Ovary (tissue), 9 donors: Measurements from ENCODE around the gene ENOX1. TPM values are rescaled to one million over a fixed set of nuclear protein-coding genes. Genes with fewer than 3 reads are reported as not detected.
A peak's percentile ranks its signal among the peaks of the same experiment; 100 is the strongest.

Source experiments
- DNase-seq, 5 donors: peaks; one replicate each; pipeline ENCODE4 v3.0.0-alpha.2; 2019 to 2020
- H3K27ac ChIP-seq, 2 donors: fragments of 200-600 bp; one replicate each; pipeline versions ENCODE4 v1.5.1 to v1.8.0; 2019 to 2022
- H3K27me3 ChIP-seq: fragments of 200-600 bp; one replicate; pipeline ENCODE4 v1.8.0; 2022
- H3K36me3 ChIP-seq: fragments of 200-600 bp; sonication (generic); one replicate; pipeline ENCODE4 v1.5.1; 2019
- H3K4me1 ChIP-seq: one replicate; pipeline ENCODE4 v1.8.1; 2013; ENCODE audit warnings: mild to moderate bottlenecking, moderate library complexity; ENCODE audit not compliant: insufficient read depth
- H3K4me3 ChIP-seq: fragments of 200-600 bp; sonication (generic); one replicate; pipeline ENCODE4 v1.5.1; 2017
- H3K9me3 ChIP-seq, 2 donors: fragments of 200-600 bp in 1 of 2; sonication (generic) in 1 of 2; one replicate each; pipeline versions ENCODE4 v1.5.1 to v1.8.1; 2013 to 2019; ENCODE audit warnings: mild to moderate bottlenecking in 1 of 2, moderate library complexity in 1 of 2
- CTCF ChIP-seq, 3 donors: fragments of 450-650 bp in 2 of 3; fragments of 200-600 bp in 1 of 3; IDR thresholded peaks; one replicate each; pipeline versions ENCODE4 v1.5.1 to v1.8.0; 2016 to 2022; ENCODE audit warnings: antibody characterized with exemption in 3 of 3, mild to moderate bottlenecking in 1 of 3
- EP300 ChIP-seq: sonication (generic); formaldehyde crosslinking; IDR thresholded peaks from one replicate; pipeline ENCODE4 v1.6.1; 2017; ENCODE audit warnings: antibody characterized with exemption
- POLR2A ChIP-seq: fragments of 450-650 bp; IDR thresholded peaks from one replicate; pipeline ENCODE4 v1.6.1; 2017; ENCODE audit warnings: antibody characterized with exemption, mild to moderate bottlenecking, moderate library complexity
- whole genome bisulfite sequencing, 3 donors: extraction: QIAGEN DNeasy Blood & Tissue Kit in 1 of 3; methylation state at CpG; one replicate each; pipeline versions ENCODE4 v1.1.5 to v1.1.7; 2013 to 2017; 5-methylcytosine and 5-hydroxymethylcytosine counted together
- intact Hi-C, 4 donors: fragments of 100-400 bp; cut with DNase I; formaldehyde crosslinking; loops; one replicate each; pipeline versions ENCODE4 v1.11.0 to v1.15.1; 2022 to 2023
- polyA plus RNA-seq, 2 donors: library from polyadenylated mRNA; stranded (reverse); fragments of 200-250 nt in 1 of 2; fragments of 350-450 nt in 1 of 2; fragmentation: Illumina TruSeq in 1 of 2; extraction: RNeasy Lipid Tissue Mini Kit (QIAGEN cat#74804) in 1 of 2; gene quantifications; one replicate each; pipeline ENCODE4 v1.2.3, GENCODE V29; 2013 to 2014
- total RNA-seq, 7 donors: library from RNA; depleted of rRNA in 2 of 7; stranded (reverse); fragments of >200 nt in 2 of 7; fragmentation: NEBNext Ultra II Directional in 3 of 7; extraction: Animal tissue kit (Norgen Biotek cat#: 25700) in 3 of 7; gene quantifications; one replicate each; pipeline versions ENCODE4 v1.1.0 to v1.2.4, GENCODE V29; 2016 to 2023
- donor health status: DM: no; HTN: no; CAD: no; lungs with moderate emphysema.
- donor health status: DM: no; HTN: no; CAD: no.
- donor health status: Bipolar disorder and iron deficiency.
- donor health status: DM: yes; HTN: yes; CAD: no.
- donor health status: DM: no; HTN: no; CAD: no.
- donor health status: DM: yes; HTN: yes; CAD: no.

ENOX1 gene
- total and polyA plus RNA-seq, 9 donors, result 3.6 to 17.5 (median 7.8) TPM

GRCh38 chr13:43203781-43204180 lies 583.0 kb downstream of the ENOX1 start:
- intact Hi-C loops, result no loop called here
- Histone ChIP-seq H3K4me1 (no peaks in the 10 kb centered on the region), H3K9me3 (no peaks in the 10 kb centered on the region), H3K4me3 (no peak overlapping the region), H3K27ac (no peak overlapping the region), H3K36me3 (no peaks in the 10 kb centered on the region), H3K27me3 (no peaks in the 10 kb centered on the region)
- TF ChIP-seq POLR2A, result no peak
- no peak for TF ChIP-seq EP300
- WGBS, 3 donors, result 91 to 95% (median 94%) methylated on average over 1 of the region's 1 CpG
- no peak for DNase-seq

GRCh38 chr13:43200736-43201135 lies 586.0 kb downstream of the ENOX1 start:
- Histone ChIP-seq H3K36me3 (no peaks in the 10 kb centered on the region), H3K27me3 (no peaks in the 10 kb centered on the region), H3K9me3 (no peaks in the 10 kb centered on the region), H3K27ac (no peak overlapping the region), H3K4me3 (no peak overlapping the region), H3K4me1 (peaks cover 7% of the 10 kb centered on the region)
- WGBS, 3 donors, result 78 to 96% (median 83%) methylated on average over 1 of the region's 1 CpG
- no peak for DNase-seq
- intact Hi-C loops, result no loop called here
- TF ChIP-seq EP300 (no peak), POLR2A (no peak), CTCF (IDR thresholded peaks at IDR 0.05) (no peak)

- TF ChIP-seq CTCF (IDR thresholded peaks at IDR 0.05) (no peak), EP300 (no peak), POLR2A (no peak)
- Histone ChIP-seq H3K36me3 (no peaks in the 10 kb centered on the region), H3K9me3 (no peaks in the 10 kb centered on the region), H3K4me1 (peaks cover 7% of the 10 kb centered on the region), H3K27ac (no peak overlapping the region), H3K27me3 (no peaks in the 10 kb centered on the region), H3K4me3 (no peak overlapping the region)
- 88 to 92% (median 89%) methylated on average over 1 of the region's 1 CpG for WGBS, 3 donors
- intact Hi-C loops, result no loop called here
- no peak for DNase-seq
These were observed 586.5 kb downstream of the ENOX1 start for GRCh38 chr13:43200307-43200706.

GRCh38 chr13:43196750-43197370 lies 589.9 kb downstream of the ENOX1 start:
- WGBS, 3 donors, result 20 to 30% (median 25%) methylated on average over 3 of the region's 3 CpGs
- intact Hi-C loops, result no loop called here
- H3K36me3 ChIP-seq, result no peaks in the 10 kb centered on the region
- no peak for TF ChIP-seq EP300
- TF ChIP-seq CTCF (IDR thresholded peaks at IDR 0.05), result no peak
- TF ChIP-seq POLR2A, result no peak
- H3K4me3 ChIP-seq, result no peak overlapping the region
- H3K4me1 ChIP-seq, result peaks cover 7% of the 10 kb centered on the region
- H3K27ac ChIP-seq, result no peak overlapping the region
- no peaks in the 10 kb centered on the region for H3K9me3 ChIP-seq
- DNase-seq, result no peak
- no peaks in the 10 kb centered on the region for H3K27me3 ChIP-seq

GRCh38 chr13:43196086-43196621 lies 590.6 kb downstream of the ENOX1 start:
- H3K4me1 ChIP-seq, result peaks cover 7% of the 10 kb centered on the region
- H3K27me3 ChIP-seq, result no peaks in the 10 kb centered on the region
- TF ChIP-seq EP300, result no peak
- no peak for TF ChIP-seq POLR2A
- TF ChIP-seq CTCF (IDR thresholded peaks at IDR 0.05), result no peak
- WGBS, 3 donors, result 18 to 26% (median 20%) methylated on average over 4 of the region's 4 CpGs
- no peaks in the 10 kb centered on the region for H3K9me3 ChIP-seq
- no peak overlapping the region for H3K27ac ChIP-seq
- DNase-seq, result peak; percentile 29 to 61 (median 52)
- H3K36me3 ChIP-seq, result no peaks in the 10 kb centered on the region
- no peak overlapping the region for H3K4me3 ChIP-seq
- intact Hi-C loops, result no loop called here
